GM11168 (cell line): ENCODE results near the gene AQP3.
"Not testable (repeated sequence)": the region's sequence is repeated elsewhere in the genome, so short reads cannot be mapped to it uniquely, and the experiment has no call there.

ENCODE experiments used
- in situ Hi-C: fragments of 300-500 bp; cut with MboI; formaldehyde crosslinking; loops from one replicate; pipeline ENCODE4 v1.12.0; 2022; ENCODE audit warnings: low sequenced_read_pairs; ENCODE audit not compliant: unreplicated experiment

Gene AQP3

DNA sequence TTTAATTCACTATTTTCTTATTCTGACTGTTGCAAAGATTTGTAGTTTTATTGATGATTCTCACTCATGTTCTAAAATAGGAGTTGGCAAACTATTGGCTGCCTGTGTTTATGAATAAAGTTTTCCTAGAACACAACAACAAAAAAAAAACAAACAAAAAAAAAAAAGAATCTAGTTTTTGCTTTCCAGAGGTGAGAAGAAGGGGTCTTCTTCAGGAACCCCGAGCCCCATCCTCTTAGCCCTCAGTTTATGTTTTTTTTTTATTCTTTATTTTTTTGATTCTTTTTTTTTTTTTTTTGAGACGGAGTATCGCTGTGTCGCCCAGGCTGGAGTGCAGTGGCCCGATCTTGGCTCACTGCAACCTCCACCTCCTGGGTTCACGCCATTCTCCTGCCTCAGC is 22.9 kb downstream of the AQP3 start:
- in situ Hi-C loops: not testable (repeated sequence)

GRCh38 chr9:33424043-33424442 is 23.4 kb downstream of the AQP3 start:
- in situ Hi-C loops: not testable (repeated sequence)

DNA sequence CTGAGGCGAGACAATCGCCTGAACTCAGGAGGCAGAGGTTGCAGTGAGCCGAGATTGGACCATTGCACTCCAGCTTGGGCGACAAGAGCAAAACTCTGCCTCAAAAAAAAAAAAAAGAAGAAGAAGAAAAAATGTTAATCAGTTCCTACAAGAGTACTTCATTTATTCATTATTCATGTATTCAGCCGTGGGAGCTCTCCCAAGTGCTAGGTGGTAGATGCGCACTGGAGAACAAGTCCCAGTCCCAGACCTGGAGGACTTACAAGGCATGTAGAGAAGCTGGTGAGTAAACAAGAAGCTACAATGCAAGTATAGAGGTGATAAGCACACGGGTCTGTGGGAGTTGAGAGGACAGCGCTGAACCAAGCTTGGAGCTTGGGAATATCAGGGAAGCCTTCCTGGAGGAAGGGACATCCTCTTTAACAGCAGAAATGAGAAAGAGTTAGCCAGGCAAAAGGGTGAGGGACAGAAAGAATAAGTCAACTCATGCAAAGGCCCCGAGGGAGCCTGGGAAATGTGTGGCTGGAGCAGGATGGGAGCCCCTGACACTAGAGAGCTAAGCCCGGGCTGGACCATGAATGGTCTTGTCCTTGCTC is 27.6 kb downstream of the AQP3 start:
- in situ Hi-C loops: no loop called here

- in situ Hi-C loops: no loop called here
Measured at GRCh38 chr9:33418090-33418489, 29.3 kb downstream of the AQP3 start.

- in situ Hi-C loops: no loop called here
Measured at GRCh38 chr9:33416996-33417395, 30.4 kb downstream of the AQP3 start.

DNA sequence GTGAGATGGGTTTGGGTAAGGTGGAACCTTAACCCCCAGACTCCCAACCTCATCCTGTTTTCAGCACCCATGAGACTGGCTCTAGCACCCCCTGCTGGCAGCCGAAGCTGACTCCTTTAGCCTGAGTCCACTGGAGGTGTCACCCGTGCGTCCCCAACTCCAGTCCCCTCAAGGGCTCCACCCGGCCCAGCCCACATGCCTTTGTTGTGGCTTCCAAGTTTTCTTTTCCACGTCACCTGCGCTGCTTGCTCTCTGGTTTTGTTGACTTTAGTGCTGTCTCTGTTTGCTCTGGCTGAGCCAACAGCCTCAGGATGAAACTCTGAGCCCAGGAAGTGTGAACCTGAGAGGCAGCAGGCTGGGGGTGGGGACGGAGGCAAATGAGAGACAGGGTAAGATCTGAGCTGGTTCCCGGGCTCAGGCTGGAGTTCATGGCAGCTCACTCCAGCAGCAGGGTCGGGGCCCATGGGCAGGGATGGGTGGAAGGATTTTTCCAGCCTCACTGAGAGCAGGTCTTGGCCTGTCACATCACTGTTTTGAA is 31.8 kb downstream of the AQP3 start:
- in situ Hi-C loops: no loop called here

- in situ Hi-C loops: no loop called here
Measured at GRCh38 chr9:33414889-33415500, 32.4 kb downstream of the AQP3 start.

GRCh38 chr9:33414268-33414667 is 33.1 kb downstream of the AQP3 start:
- in situ Hi-C loops: no loop called here

- in situ Hi-C loops: no loop called here
Measured at GRCh38 chr9:33408087-33408486, 39.3 kb downstream of the AQP3 start.

- in situ Hi-C loops: no loop called here
Measured at GRCh38 chr9:33407061-33407460, 40.3 kb downstream of the AQP3 start.

GRCh38 chr9:33404788-33405362 is 42.5 kb downstream of the AQP3 start:
- in situ Hi-C loops: no loop called here

- in situ Hi-C loops: no loop called here
Measured at GRCh38 chr9:33403941-33404787, 43.2 kb downstream of the AQP3 start.

- in situ Hi-C loops: not testable (repeated sequence)
Measured at GRCh38 chr9:33402371-33402770, 45.0 kb downstream of the AQP3 start, which contains the start of gene AQP7. Gene AQP7, minus strand, starts transcription at chr9:33402568. Its CDS starts 1,306 bp downstream, at chr9:33401262.

- in situ Hi-C loops: not testable (repeated sequence)
Measured at GRCh38 chr9:33401809-33402208, 45.6 kb downstream of the AQP3 start.

GRCh38 chr9:33399047-33399446 is 48.3 kb downstream of the AQP3 start:
- in situ Hi-C loops: not testable (repeated sequence)

DNA sequence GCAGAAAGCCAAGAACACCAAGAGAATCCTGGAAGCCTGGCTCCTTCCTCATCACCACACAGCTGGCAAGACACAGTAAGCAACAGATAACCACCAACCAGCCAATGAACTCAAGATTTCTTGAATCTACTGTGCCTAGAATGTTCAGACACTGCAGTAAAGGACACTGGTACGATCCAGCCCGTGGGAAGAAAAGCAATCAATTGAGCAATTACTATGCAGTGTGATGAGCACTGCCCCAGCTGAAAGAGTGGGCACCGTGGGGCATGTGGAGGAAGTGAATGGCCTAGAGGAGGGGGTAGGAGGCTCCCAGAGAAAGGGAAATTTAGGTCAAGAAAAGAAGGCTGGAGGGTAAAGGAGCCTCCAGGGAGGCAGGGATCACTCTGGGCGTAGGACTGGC is 49.6 kb downstream of the AQP3 start:
- in situ Hi-C loops: not testable (repeated sequence)

- in situ Hi-C loops: not testable (repeated sequence)
Measured at GRCh38 chr9:33395159-33395879, 52.1 kb downstream of the AQP3 start.

- in situ Hi-C loops: not testable (repeated sequence)
Measured at GRCh38 chr9:33393986-33394385, 53.4 kb downstream of the AQP3 start.

DNA sequence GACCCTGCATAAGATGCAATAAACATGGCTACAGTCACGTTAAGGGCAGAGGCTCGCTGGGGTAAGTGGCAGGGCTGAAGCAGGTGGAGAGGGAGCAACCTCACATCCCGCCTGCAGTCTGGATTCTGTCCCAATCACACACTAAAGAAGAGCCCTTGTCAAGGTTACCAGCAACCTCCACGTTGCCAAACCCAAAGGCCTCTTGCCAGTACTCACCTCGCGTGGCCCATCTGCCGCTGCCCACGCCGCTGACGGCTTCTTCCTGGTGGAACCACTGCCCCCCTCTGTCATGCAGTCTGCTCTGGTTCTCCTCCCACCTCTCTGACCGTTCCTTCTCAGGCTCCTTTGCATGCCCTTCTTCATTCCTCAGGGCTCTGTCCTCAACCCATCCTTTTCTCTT is 53.8 kb downstream of the AQP3 start:
- in situ Hi-C loops: no loop called here

DNA sequence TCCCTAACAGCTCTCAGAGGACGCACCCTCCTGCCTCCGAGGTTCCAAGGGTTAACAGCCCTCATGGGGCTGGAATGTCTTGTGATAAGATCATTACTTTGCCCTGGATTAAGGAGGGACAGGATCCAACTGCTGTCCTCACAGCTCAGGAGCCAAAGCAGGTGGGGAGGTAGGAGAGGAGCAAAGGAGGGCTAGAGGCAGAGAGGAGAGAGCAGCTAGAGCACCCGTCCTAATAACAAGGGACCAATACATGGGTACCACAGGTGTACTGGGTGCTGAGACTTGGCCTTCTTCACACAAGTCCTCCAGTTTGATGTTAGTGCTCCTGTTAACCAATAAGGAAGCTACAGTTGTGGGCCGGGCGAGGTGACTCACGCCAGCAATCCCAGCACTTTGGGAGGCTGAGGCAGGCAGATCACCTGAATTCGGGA is 54.8 kb downstream of the AQP3 start:
- in situ Hi-C loops: not testable (repeated sequence)
